ENCODE measurements around the gene CDS2. TPM values are rescaled to one million over a fixed set of nuclear protein-coding genes. Genes with fewer than 3 reads are reported as not detected.

Gene CDS2
- total RNA-seq, 1 donor from 2014 or later, result 23.4 TPM

DNA sequence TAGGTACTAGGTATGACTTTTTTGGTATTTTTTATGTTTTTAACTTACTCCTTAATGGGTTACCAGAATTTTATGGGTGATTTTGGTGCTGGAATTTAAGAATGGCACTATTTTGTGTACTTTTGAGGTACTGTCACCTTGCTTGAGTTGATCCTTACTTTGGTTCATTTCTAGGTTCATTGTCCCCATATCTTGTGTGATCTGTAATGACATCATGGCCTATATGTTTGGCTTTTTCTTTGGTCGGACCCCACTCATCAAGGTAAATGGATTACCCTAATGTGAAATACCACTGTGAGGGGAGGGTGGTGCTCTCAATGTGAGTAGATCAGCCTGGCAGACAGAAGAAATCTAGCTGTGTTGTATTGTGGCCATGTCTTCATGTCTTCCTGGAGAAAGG lies 57.9 kb downstream of the CDS2 start:
- FAIRE-seq (no peak), DNase-seq (ENCODE audit: low read depth) (no peak)
- Histone ChIP-seq H3K4me3 (ENCODE audit: low read depth, low read length) (no peak overlapping the region), H3K27me3 (ENCODE audit: control insufficient read depth, insufficient read depth, low read length) (no peaks in the 10 kb centered on the region), H3K36me3 (ENCODE audit: control insufficient read depth, insufficient read depth, low read length) (peaks cover 5% of the 10 kb centered on the region)
- TF ChIP-seq, protein P1, sequence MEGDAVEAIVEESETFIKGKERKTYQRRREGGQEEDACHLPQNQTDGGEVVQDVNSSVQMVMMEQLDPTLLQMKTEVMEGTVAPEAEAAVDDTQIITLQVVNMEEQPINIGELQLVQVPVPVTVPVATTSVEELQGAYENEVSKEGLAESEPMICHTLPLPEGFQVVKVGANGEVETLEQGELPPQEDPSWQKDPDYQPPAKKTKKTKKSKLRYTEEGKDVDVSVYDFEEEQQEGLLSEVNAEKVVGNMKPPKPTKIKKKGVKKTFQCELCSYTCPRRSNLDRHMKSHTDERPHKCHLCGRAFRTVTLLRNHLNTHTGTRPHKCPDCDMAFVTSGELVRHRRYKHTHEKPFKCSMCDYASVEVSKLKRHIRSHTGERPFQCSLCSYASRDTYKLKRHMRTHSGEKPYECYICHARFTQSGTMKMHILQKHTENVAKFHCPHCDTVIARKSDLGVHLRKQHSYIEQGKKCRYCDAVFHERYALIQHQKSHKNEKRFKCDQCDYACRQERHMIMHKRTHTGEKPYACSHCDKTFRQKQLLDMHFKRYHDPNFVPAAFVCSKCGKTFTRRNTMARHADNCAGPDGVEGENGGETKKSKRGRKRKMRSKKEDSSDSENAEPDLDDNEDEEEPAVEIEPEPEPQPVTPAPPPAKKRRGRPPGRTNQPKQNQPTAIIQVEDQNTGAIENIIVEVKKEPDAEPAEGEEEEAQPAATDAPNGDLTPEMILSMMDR (IDR thresholded peaks at IDR 0.05; ENCODE audit: insufficient read depth, low read length, severe bottlenecking), result no peak

DNA sequence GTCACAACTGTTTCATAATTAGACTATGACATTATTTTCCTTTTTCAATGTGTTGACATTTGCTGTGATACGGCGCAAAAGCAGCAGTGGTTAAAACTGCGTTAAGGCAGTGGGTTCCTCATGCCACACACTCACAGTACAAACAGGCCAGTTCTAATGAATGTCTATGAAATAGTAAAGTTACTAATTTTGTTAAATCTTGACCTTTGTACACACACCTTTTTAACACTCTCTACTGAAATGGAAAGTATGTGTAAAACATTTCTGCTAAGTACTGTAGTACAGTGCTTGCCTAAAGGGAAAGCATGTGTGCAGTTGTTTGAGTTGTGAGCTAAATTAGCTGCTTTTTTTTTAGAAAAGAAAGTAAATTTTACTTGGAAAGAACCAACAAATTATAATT lies 60.3 kb downstream of the CDS2 start:
- H3K27me3 ChIP-seq (ENCODE audit: control insufficient read depth, insufficient read depth, low read length), result no peaks in the 10 kb centered on the region
- DNase-seq (ENCODE audit: low read depth), result no peak
- no peak for FAIRE-seq
- TF ChIP-seq, protein P1 (IDR thresholded peaks at IDR 0.05; ENCODE audit: insufficient read depth, low read length, severe bottlenecking), result no peak
- no peak overlapping the region for H3K4me3 ChIP-seq (ENCODE audit: low read depth, low read length)
- H3K36me3 ChIP-seq (ENCODE audit: control insufficient read depth, insufficient read depth, low read length), result peaks cover 5% of the 10 kb centered on the region

DNA sequence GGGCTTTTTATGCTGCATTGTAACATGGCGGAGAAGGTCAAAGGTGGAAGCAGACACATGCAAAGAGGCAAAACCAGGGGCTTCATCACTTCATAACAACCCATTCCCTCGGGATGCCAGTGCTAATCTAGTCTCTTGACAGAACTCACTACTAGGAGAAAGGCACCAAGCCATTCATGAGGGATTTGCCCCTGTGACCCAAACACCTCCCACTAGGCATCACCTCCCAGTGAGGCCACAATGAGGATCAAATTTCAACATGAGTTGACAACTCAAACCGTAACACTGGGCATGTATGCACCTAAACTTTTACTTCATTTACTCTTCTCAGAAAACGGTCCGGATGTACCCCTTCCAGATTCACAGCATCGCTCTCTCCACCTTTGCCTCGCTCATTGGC lies 61.9 kb downstream of the CDS2 start:
- Histone ChIP-seq H3K36me3 (ENCODE audit: control insufficient read depth, insufficient read depth, low read length) (peaks cover 4% of the 10 kb centered on the region), H3K27me3 (ENCODE audit: control insufficient read depth, insufficient read depth, low read length) (no peaks in the 10 kb centered on the region), H3K4me3 (ENCODE audit: low read depth, low read length) (no peak overlapping the region)
- TF ChIP-seq, protein P1 (IDR thresholded peaks at IDR 0.05; ENCODE audit: insufficient read depth, low read length, severe bottlenecking), result no peak
- no peak for FAIRE-seq
- DNase-seq (ENCODE audit: low read depth), result no peak

DNA sequence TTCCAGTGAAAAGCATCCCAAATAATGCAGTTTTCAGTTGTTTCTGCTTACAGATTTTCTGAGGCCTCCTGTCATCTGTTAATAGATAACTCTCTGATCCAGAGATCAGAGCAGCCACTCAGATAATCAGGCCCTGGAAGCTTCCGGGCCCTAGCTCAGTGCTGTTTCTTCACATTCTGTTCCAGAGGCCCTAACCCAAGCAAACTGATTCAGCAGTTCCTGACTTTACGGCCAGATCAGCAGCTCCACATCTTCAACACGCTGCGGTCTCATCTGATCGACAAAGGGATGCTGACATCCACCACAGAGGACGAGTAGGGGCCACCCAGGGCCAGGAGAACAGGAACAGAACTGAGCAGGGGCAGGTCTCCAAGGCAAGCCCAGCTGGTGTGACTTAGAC lies 63.1 kb downstream of the CDS2 start:
- Histone ChIP-seq H3K27me3 (ENCODE audit: control insufficient read depth, insufficient read depth, low read length) (no peaks in the 10 kb centered on the region), H3K4me3 (ENCODE audit: low read depth, low read length) (no peak overlapping the region), H3K36me3 (ENCODE audit: control insufficient read depth, insufficient read depth, low read length) (peaks cover 4% of the 10 kb centered on the region)
- TF ChIP-seq, protein P1 (IDR thresholded peaks at IDR 0.05; ENCODE audit: insufficient read depth, low read length, severe bottlenecking), result no peak
- DNase-seq (ENCODE audit: low read depth), result no peak
- no peak for FAIRE-seq

DNA sequence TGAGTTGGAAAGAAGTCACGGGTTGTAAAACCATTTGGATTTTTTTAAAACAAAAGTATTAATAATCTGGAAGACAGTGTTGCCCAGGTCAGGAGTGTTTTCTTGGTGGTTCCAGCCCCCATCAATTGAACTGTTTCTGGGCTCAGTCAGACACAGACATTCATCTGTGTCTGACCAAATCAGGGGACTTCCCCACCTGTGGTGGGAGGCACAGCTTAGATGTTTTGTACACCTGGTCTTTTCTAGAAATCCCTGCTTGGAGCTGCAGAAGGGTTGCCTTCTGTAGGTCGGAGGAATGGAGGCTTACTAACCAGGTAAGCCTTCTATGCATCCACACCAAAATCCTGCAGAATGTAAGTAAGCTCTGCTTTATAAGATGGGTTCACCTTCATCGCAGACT lies 63.6 kb downstream of the CDS2 start:
- Histone ChIP-seq H3K27me3 (ENCODE audit: control insufficient read depth, insufficient read depth, low read length) (no peaks in the 10 kb centered on the region), H3K36me3 (ENCODE audit: control insufficient read depth, insufficient read depth, low read length) (peaks cover 6% of the 10 kb centered on the region), H3K4me3 (ENCODE audit: low read depth, low read length) (no peak overlapping the region)
- TF ChIP-seq, protein P1 (IDR thresholded peaks at IDR 0.05; ENCODE audit: insufficient read depth, low read length, severe bottlenecking), result no peak
- no peak for FAIRE-seq
- no peak for DNase-seq (ENCODE audit: low read depth)

DNA sequence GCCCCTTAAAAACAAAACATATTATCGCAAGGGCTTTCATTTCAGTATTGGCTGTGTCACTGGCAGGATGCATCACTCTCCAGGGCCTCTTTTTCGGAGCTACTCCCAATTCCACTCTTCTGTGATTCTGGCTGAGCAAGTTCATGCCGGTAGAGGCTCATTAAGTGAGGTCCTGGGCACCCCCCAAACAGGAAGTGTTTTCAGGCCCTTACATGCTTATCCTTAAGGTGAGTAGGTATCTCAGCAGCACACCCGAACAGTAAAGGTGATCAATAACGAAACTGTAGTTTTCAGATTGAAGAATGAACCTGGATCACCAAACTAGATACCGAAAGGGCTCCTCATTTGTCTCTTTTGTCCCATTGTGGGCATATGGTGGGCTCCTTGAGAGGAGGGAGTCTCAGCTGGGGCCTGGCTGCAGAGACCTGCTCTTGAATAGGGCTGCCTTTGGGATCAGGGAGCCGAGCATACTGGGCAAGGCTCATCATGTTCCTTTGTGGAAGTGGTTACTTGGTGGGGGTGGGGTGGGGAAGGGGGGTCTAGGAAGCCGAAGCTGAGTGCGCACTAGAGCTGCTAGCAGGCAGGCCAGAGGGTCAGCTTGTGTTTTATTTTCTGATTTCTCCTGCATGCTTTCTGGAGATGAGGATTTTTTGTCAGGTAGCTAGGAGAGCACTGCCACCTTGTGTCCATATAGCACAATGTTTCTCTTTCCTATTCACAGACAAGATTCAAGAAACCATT lies 65.2 kb downstream of the CDS2 start:
- H3K27me3 ChIP-seq (ENCODE audit: control insufficient read depth, insufficient read depth, low read length), result no peaks in the 10 kb centered on the region
- TF ChIP-seq, protein P1 (IDR thresholded peaks at IDR 0.05; ENCODE audit: insufficient read depth, low read length, severe bottlenecking), result peak; percentile 69
- peak; percentile 18 for FAIRE-seq
- peaks cover 2% of the 10 kb centered on the region for H3K36me3 ChIP-seq (ENCODE audit: control insufficient read depth, insufficient read depth, low read length)
- DNase-seq (ENCODE audit: low read depth), result peak; percentile 77
- H3K4me3 ChIP-seq (ENCODE audit: low read depth, low read length), result no peak overlapping the region
